Thymus (tissue), 11 donors: ENCODE measurements around the gene MTG2. TPM values are rescaled to one million over a fixed set of nuclear protein-coding genes. Genes with fewer than 3 reads are reported as not detected.

ENCODE experiments used
- DNase-seq, 9 donors: peaks; one replicate each; pipeline ENCODE4 v3.0.0-alpha.2; 2013; ENCODE audit warnings: low spot score in 9 of 9, low read depth in 6 of 9, missing footprints in 1 of 9
- H3K27ac ChIP-seq, 2 donors: one replicate each; pipeline ENCODE4 v1.5.1; 2013; ENCODE audit warnings: control low read depth in 1 of 2, low read depth in 1 of 2, low read length in 1 of 2, mild to moderate bottlenecking in 1 of 2, moderate library complexity in 1 of 2
- H3K27me3 ChIP-seq, 2 donors: one replicate each; pipeline ENCODE4 v1.5.1; 2013; ENCODE audit warnings: low read length in 1 of 2; ENCODE audit not compliant: control insufficient read depth in 2 of 2, insufficient read depth in 1 of 2
- H3K36me3 ChIP-seq, 2 donors: one replicate each; pipeline ENCODE4 v1.5.1; 2013; ENCODE audit warnings: low read length in 1 of 2, mild to moderate bottlenecking in 1 of 2, moderate library complexity in 1 of 2; ENCODE audit not compliant: control insufficient read depth in 2 of 2, insufficient read depth in 2 of 2
- H3K4me1 ChIP-seq, 2 donors: one replicate each; pipeline ENCODE4 v1.5.1; 2013; ENCODE audit warnings: low read length in 2 of 2; ENCODE audit not compliant: control insufficient read depth in 2 of 2, insufficient read depth in 2 of 2
- H3K4me3 ChIP-seq, 2 donors: one replicate each; pipeline ENCODE4 v1.5.1; 2013; ENCODE audit warnings: low read length in 2 of 2, control low read depth in 1 of 2, mild to moderate bottlenecking in 1 of 2
- H3K9me3 ChIP-seq, 2 donors: one replicate each; pipeline ENCODE4 v1.5.1; 2013; ENCODE audit warnings: low read length in 1 of 2, mild to moderate bottlenecking in 1 of 2; ENCODE audit not compliant: control insufficient read depth in 2 of 2, insufficient read depth in 1 of 2
- WGBS: extraction: QIAGEN DNeasy Blood & Tissue Kit; methylation state at CpG from one replicate; pipeline ENCODE4 v1.1.7; 2013; 5-methylcytosine and 5-hydroxymethylcytosine counted together
- polyA plus RNA-seq: library from polyadenylated mRNA; stranded (reverse); fragments of 200-250 nt; gene quantifications from one replicate; pipeline ENCODE4 v1.2.3, GENCODE V29; 2013
- total RNA-seq: library from RNA; stranded (reverse); fragments of 120-200 nt; gene quantifications from one replicate; pipeline ENCODE4 v1.2.4, GENCODE V29; 2013
- donor health status: healthy.

The MTG2 gene
- total and polyA plus RNA-seq, 2 donors = 24.8 to 47.2 TPM

DNA sequence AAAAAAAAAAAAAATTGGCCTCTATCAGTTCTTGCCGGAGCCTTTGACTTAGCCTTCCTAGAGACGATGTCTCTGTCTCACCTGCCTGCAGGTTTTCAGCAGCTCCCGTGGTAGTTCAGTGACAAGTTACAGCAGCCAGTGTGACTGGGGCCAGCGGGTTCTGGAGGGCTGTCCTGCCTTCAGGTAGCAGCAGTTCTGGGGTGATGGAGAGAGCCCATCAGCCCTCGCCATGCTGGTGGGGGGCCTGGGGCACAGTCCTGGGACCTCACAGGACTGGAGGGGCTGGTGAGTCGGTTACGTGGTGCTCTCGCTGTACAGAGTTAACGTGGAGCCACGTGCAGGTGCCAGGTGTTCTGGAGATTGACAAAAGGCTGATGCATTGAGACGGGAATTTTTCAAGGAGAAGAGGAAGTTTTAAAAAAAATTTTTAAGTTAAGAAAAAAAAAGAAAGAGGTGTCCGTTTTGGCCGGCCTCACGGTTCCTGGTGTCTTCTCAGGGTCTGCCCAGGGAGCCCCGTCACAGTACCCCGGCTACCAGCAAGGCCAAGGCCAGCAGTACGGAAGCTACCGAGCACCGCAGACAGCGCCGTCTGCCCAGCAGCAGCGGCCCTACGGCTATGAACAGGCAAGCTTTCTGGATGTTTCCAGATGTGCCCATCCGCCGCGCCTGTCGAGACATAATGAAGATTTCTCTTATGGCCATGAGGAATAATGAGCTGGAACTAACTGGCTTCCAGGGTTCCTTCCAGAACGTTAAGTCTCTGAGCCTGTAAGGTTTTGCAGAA is 8.6 kb upstream of the MTG2 start:
- peaks cover 3 to 38% of the 10 kb centered on the region in 2 donors for H3K36me3 ChIP-seq
- no peak for DNase-seq

GRCh38 chr20:62174870-62175624 is 7.8 kb upstream of the MTG2 start:
- Histone ChIP-seq H3K4me3 (no peak overlapping the region), H3K27me3 (no peaks in the 10 kb centered on the region), H3K9me3 (no peaks in the 10 kb centered on the region), H3K36me3 (peaks cover 2 to 40% of the 10 kb centered on the region in 2 donors), H3K4me1 (no peaks in the 10 kb centered on the region), H3K27ac (no peak overlapping the region)
- WGBS = 98% methylated on average over 26 of the region's 26 CpGs
- DNase-seq = no peak

More for the DNA sequence above, 8.6 kb upstream of the MTG2 start:
- Histone ChIP-seq H3K4me3 (no peak overlapping the region), H3K4me1 (no peaks in the 10 kb centered on the region), H3K27ac (no peak overlapping the region), H3K9me3 (no peaks in the 10 kb centered on the region), H3K27me3 (no peaks in the 10 kb centered on the region)
- WGBS = 98% methylated on average over 28 of the region's 28 CpGs

DNA sequence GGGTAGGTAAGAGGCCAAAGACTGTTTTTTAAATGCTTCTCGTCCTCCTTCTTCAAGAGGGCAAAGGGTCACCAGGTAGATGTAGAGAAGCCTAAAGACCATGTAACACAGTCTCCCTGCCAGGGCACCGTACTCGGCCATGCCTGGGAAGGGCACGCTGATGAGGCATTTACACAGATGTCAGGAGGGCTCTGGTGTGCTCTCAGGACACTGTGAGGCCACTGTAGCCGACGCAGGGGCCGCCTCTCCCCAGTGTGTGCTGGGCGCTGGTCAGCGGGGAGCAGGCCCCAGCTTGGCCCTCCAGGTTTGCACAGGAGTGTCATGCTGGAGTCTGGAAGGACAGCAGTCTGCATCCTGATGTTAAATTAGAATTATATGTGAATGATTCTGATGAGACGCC is 7.1 kb upstream of the MTG2 start:
- peaks cover 2 to 36% of the 10 kb centered on the region in 2 donors for H3K36me3 ChIP-seq
- H3K27ac ChIP-seq = no peak overlapping the region
- no peaks in the 10 kb centered on the region for H3K27me3 ChIP-seq
- no peaks in the 10 kb centered on the region for H3K4me1 ChIP-seq
- no peaks in the 10 kb centered on the region for H3K9me3 ChIP-seq
- no peak overlapping the region for H3K4me3 ChIP-seq
- WGBS = over 99% methylated on average over 10 of the region's 10 CpGs
- DNase-seq = no peak

DNA sequence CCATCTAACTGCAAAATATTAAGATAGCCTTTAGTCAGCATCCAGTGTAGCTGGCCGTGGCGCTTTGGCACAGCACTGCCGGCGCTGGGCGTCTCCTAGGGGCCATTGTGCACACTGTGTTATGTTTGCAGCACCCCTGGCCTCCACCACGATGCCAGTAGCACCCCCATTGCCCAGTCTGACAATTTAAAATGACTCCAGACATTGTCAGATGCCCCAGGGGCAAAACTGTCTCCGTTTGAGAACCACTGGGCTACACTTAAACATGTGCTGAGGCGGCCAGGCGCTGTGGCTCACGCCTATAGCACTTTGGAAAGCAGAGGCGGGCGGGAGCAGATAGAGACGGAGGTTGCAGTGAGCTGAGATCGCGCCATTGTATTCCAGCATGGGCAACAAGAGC is 6.0 kb upstream of the MTG2 start:
- no peaks in the 10 kb centered on the region for H3K9me3 ChIP-seq
- DNase-seq = no peak
- H3K27ac ChIP-seq = no peak overlapping the region
- no peaks in the 10 kb centered on the region for H3K27me3 ChIP-seq
- H3K4me1 ChIP-seq = no peaks in the 10 kb centered on the region
- H3K4me3 ChIP-seq = no peak overlapping the region
- H3K36me3 ChIP-seq = peaks cover 2 to 36% of the 10 kb centered on the region in 2 donors
- 97% methylated on average over 15 of the region's 15 CpGs for WGBS

DNA sequence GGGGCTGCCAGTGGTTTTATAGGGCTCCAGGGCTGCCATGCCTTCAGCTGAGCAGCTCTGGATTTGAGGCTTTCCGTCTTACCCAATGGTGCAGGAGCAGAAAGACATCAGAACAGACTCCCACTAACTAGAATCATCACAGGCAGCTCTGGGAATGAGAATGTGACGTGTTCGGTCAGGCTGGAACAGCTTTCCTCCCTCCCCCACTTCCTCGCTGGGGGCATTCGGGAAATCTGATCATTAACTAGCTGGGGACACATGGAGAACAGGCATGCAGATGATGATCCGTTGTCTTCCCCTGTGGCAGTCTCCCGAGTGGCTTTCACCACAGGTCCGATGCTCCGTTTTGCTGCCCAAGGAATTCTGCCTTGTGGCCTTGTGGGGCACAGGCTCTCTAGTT is 5.5 kb upstream of the MTG2 start:
- peaks cover 2 to 36% of the 10 kb centered on the region in 2 donors for H3K36me3 ChIP-seq
- no peaks in the 10 kb centered on the region for H3K9me3 ChIP-seq
- no peak for DNase-seq
- H3K4me1 ChIP-seq = no peaks in the 10 kb centered on the region
- no peak overlapping the region for H3K27ac ChIP-seq
- H3K27me3 ChIP-seq = no peaks in the 10 kb centered on the region
- H3K4me3 ChIP-seq = no peak overlapping the region
- WGBS = 97% methylated on average over 9 of the region's 9 CpGs

DNA sequence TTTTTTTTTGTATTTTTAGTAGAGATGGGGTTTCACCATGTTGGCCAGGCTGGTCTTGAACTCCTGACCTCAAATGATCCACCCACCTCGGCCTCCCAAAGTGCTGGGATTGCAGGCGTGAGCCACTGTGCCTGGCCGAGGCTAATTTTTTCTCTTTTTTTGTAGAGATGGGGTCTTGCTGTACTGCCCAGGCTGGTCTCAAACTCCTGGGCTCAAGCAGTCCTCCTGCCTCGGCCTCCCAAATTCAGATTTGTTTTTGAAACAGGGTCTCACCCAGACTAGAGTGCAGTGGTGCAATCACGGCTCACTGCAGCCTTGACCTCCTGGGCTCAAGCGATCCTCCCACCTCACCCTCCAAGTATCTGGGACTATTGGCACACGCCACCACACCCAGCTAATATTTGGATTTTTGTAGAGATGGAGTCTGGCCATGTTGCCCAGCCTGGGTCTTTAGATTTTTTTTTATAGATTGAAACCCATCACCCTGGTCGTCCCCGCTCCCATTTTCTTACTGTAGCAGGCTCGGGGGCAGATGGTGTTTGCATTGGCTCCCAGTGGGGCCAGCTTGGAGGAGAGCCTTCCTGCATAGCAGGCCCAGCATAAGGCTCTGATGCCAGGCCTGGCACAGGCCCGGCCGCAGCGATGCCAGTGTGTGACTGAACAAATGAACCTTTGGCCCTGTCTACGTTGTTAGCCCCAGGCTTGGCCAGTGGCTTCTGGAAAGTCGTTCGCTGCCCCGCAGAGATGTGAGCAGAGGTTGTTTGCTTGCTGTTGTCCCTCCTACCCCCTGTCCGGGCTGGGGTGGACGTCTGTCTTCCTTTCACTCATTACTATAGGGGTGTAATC is 4.3 kb upstream of the MTG2 start:
- H3K27ac ChIP-seq = no peak overlapping the region
- no peak for DNase-seq
- 98% methylated on average over 19 of the region's 19 CpGs for WGBS

DNA sequence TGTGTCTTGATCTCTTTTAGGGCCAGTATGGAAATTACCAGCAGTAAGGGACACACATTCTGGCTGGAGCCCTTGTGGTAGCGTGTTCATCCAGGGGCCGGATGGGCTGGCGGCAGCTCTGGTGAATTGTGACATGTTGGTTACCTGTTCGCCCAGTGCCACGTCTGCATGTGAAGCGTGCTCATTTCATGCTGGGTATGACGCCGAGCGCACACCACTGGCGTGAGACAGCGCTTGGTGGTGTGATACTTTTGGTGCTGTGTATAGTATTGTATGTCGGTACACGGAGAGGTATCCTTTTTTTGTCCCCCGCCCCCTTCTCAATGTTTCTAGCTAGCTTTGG is 3.7 kb upstream of the MTG2 start:
- Histone ChIP-seq H3K9me3 (no peaks in the 10 kb centered on the region), H3K27ac (no peak overlapping the region), H3K36me3 (peaks cover 2 to 21% of the 10 kb centered on the region in 2 donors), H3K27me3 (no peaks in the 10 kb centered on the region), H3K4me3 (no peak overlapping the region), H3K4me1 (peaks cover 5 to 6% of the 10 kb centered on the region in 2 donors)
- no peak for DNase-seq
- 98% methylated on average over 14 of the region's 14 CpGs for WGBS

More for the DNA sequence above, 4.3 kb upstream of the MTG2 start:
- Histone ChIP-seq H3K4me1 (peaks cover 2% of the 10 kb centered on the region in 2 donors), H3K27me3 (no peaks in the 10 kb centered on the region), H3K9me3 (no peaks in the 10 kb centered on the region), H3K4me3 (no peak overlapping the region), H3K36me3 (peaks cover 2 to 25% of the 10 kb centered on the region in 2 donors)

DNA sequence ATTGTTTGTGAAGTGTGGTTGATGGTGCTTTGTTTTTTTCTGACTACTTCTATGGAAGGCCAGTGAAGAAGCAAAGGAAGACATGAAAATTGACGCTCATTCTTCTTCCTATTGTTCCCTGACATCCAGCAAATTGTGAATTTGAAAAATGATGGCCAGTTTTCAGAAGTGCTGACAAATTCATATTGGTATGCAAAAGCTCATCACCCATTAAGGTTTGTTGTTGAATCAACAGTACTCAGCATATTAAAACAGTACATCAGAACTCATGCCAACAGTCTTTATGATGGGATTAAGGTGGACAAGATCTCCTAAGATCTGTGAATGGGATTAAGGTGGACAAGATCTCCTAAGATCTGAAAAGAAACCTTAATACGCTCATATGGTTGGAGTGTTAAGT is 1.0 kb upstream of the MTG2 start:
- H3K27me3 ChIP-seq = no peaks in the 10 kb centered on the region
- DNase-seq = no peak
- H3K36me3 ChIP-seq = peaks cover 0 to 6% of the 10 kb centered on the region in 2 donors
- WGBS = 99% methylated on average over 2 of the region's 2 CpGs
- peak overlapping the region; percentile 81 to 92 for H3K4me3 ChIP-seq
- no peak overlapping the region for H3K27ac ChIP-seq
- H3K4me1 ChIP-seq = peaks cover 5 to 6% of the 10 kb centered on the region in 2 donors
- no peaks in the 10 kb centered on the region for H3K9me3 ChIP-seq
